ENCODE measurements around the gene STXBP2.
A peak's percentile ranks its signal among the peaks of the same experiment; 100 is the strongest.

Gene STXBP2

GRCh38 chr19:7646426-7646700, 9.5 kb downstream of the STXBP2 start:
- peak overlapping the region; percentile 74 for H2AK5ac ChIP-seq (ENCODE audit: low read depth, low read length)
- H3K14ac ChIP-seq (ENCODE audit: low read length) = no peak overlapping the region
- H4K91ac ChIP-seq (ENCODE audit: low read depth, low read length, poor library complexity) = no peak overlapping the region
- H3K4me2 ChIP-seq (ENCODE audit: insufficient read depth, low read length, poor library complexity, severe bottlenecking) = no peak overlapping the region
- no peak overlapping the region for H2BK15ac ChIP-seq (ENCODE audit: low read length)
- no peak overlapping the region for H3K4ac ChIP-seq (ENCODE audit: low read length)
- no peak overlapping the region for H2BK5ac ChIP-seq (ENCODE audit: low read length)
- peaks cover 0 to 22% (median 4%) of the 10 kb centered on the region in 3 experiments for H3K27me3 ChIP-seq (ENCODE audit: control insufficient read depth in 3 of 3, insufficient read depth in 3 of 3, low read depth in 1 of 3, low read length in 3 of 3)
- no peak overlapping the region for H2BK12ac ChIP-seq (ENCODE audit: low read length)
- no peak overlapping the region for H2AFZ ChIP-seq (ENCODE audit: low read length)
- H4K8ac ChIP-seq (ENCODE audit: low read depth, low read length) = no peak overlapping the region
- WGBS, 2 donors (ENCODE audit: extremely low coverage in 2 of 2, insufficient read length in 2 of 2, insufficient replicate concordance in 1 of 2) = no CpG with 5 or more reads among the region's 8 CpGs
- H3K79me1 ChIP-seq (ENCODE audit: low read depth, low read length) = peaks cover 2% of the 10 kb centered on the region
- no peaks in the 10 kb centered on the region for H3K4me1 ChIP-seq (ENCODE audit: control insufficient read depth in 2 of 2, insufficient read depth in 1 of 2, low read depth in 1 of 2, low read length in 2 of 2)
- DNase-seq (ENCODE audit: low spot score) = no peak
- H3K23ac ChIP-seq (ENCODE audit: low read depth, low read length, poor library complexity) = no peak overlapping the region
- no peaks in the 10 kb centered on the region for H3K36me3 ChIP-seq (replicated peaks in 1 of 2; ENCODE audit: control insufficient read depth in 2 of 2, insufficient read depth in 2 of 2, low read length in 2 of 2)
- H2BK120ac ChIP-seq (ENCODE audit: low read depth, low read length) = no peak overlapping the region
- no peak overlapping the region for H3K18ac ChIP-seq (ENCODE audit: low read length)
- no peaks in the 10 kb centered on the region for H3K9me3 ChIP-seq (replicated peaks in 1 of 2; ENCODE audit: control insufficient read depth in 2 of 2, insufficient read depth in 1 of 2, low read depth in 1 of 2, low read length in 2 of 2)
- H3K4me3 ChIP-seq (ENCODE audit: low read length in 2 of 2) = no peak overlapping the region
- H3K9ac ChIP-seq (ENCODE audit: low read depth, low read length, poor library complexity) = no peak overlapping the region
- no peak overlapping the region for H3K27ac ChIP-seq (replicated peaks; ENCODE audit: low read length)

GRCh38 chr19:7647156-7647555, 10.2 kb downstream of the STXBP2 start:
- no peak overlapping the region for H3K4me2 ChIP-seq (ENCODE audit: insufficient read depth, low read length, poor library complexity, severe bottlenecking)
- H3K14ac ChIP-seq (ENCODE audit: low read length) = no peak overlapping the region
- H3K79me1 ChIP-seq (ENCODE audit: low read depth, low read length) = peaks cover 2% of the 10 kb centered on the region
- DNase-seq (ENCODE audit: low spot score) = no peak
- H4K91ac ChIP-seq (ENCODE audit: low read depth, low read length, poor library complexity) = no peak overlapping the region
- no CpG with 5 or more reads among the region's 26 CpGs for WGBS, 2 donors (ENCODE audit: extremely low coverage in 2 of 2, insufficient read length in 2 of 2, insufficient replicate concordance in 1 of 2)
- H3K4me3 ChIP-seq (ENCODE audit: low read length in 2 of 2) = no peak overlapping the region
- no peak overlapping the region for H2BK120ac ChIP-seq (ENCODE audit: low read depth, low read length)
- no peak overlapping the region for H3K23ac ChIP-seq (ENCODE audit: low read depth, low read length, poor library complexity)
- H3K4me1 ChIP-seq (ENCODE audit: control insufficient read depth in 2 of 2, insufficient read depth in 1 of 2, low read depth in 1 of 2, low read length in 2 of 2) = peaks cover 0 to under 1% of the 10 kb centered on the region in 2 donors
- no peak overlapping the region for H3K9ac ChIP-seq (ENCODE audit: low read depth, low read length, poor library complexity)
- no peak overlapping the region for H2BK5ac ChIP-seq (ENCODE audit: low read length)
- no peak overlapping the region for H3K4ac ChIP-seq (ENCODE audit: low read length)
- H3K36me3 ChIP-seq (replicated peaks in 1 of 2; ENCODE audit: control insufficient read depth in 2 of 2, insufficient read depth in 2 of 2, low read length in 2 of 2) = no peaks in the 10 kb centered on the region
- H2BK15ac ChIP-seq (ENCODE audit: low read length) = no peak overlapping the region
- H3K9me3 ChIP-seq (replicated peaks in 1 of 2; ENCODE audit: control insufficient read depth in 2 of 2, insufficient read depth in 1 of 2, low read depth in 1 of 2, low read length in 2 of 2) = no peaks in the 10 kb centered on the region
- no peak overlapping the region for H2AFZ ChIP-seq (ENCODE audit: low read length)
- H4K8ac ChIP-seq (ENCODE audit: low read depth, low read length) = no peak overlapping the region
- H3K18ac ChIP-seq (ENCODE audit: low read length) = no peak overlapping the region
- no peak overlapping the region for H3K27ac ChIP-seq (replicated peaks; ENCODE audit: low read length)
- no peak overlapping the region for H2BK12ac ChIP-seq (ENCODE audit: low read length)
- H2AK5ac ChIP-seq (ENCODE audit: low read depth, low read length) = no peak overlapping the region
- H3K27me3 ChIP-seq (ENCODE audit: control insufficient read depth in 3 of 3, insufficient read depth in 3 of 3, low read depth in 1 of 3, low read length in 3 of 3) = peaks cover 0 to 22% (median 5%) of the 10 kb centered on the region in 3 experiments

- H2BK15ac ChIP-seq (ENCODE audit: low read length) = no peak overlapping the region
- no peak overlapping the region for H2BK12ac ChIP-seq (ENCODE audit: low read length)
- H4K91ac ChIP-seq (ENCODE audit: low read depth, low read length, poor library complexity) = no peak overlapping the region
- H2AFZ ChIP-seq (ENCODE audit: low read length) = no peak overlapping the region
- H3K4me3 ChIP-seq (ENCODE audit: low read length in 2 of 2) = no peak overlapping the region
- H2AK5ac ChIP-seq (ENCODE audit: low read depth, low read length) = no peak overlapping the region
- H3K18ac ChIP-seq (ENCODE audit: low read length) = no peak overlapping the region
- peaks cover 2 to 3% of the 10 kb centered on the region in 2 donors for H3K4me1 ChIP-seq (ENCODE audit: control insufficient read depth in 2 of 2, insufficient read depth in 1 of 2, low read depth in 1 of 2, low read length in 2 of 2)
- no peak overlapping the region for H3K23ac ChIP-seq (ENCODE audit: low read depth, low read length, poor library complexity)
- peaks cover 2% of the 10 kb centered on the region for H3K79me1 ChIP-seq (ENCODE audit: low read depth, low read length)
- no peak for DNase-seq (ENCODE audit: low spot score)
- H3K4me2 ChIP-seq (ENCODE audit: insufficient read depth, low read length, poor library complexity, severe bottlenecking) = no peak overlapping the region
- no peak overlapping the region for H2BK5ac ChIP-seq (ENCODE audit: low read length)
- no peak overlapping the region for H2BK120ac ChIP-seq (ENCODE audit: low read depth, low read length)
- H3K27me3 ChIP-seq (ENCODE audit: control insufficient read depth in 3 of 3, insufficient read depth in 3 of 3, low read depth in 1 of 3, low read length in 3 of 3) = peaks cover 0 to 26% (median 5%) of the 10 kb centered on the region in 3 experiments
- H3K14ac ChIP-seq (ENCODE audit: low read length) = no peak overlapping the region
- H3K9ac ChIP-seq (ENCODE audit: low read depth, low read length, poor library complexity) = no peak overlapping the region
- no peaks in the 10 kb centered on the region for H3K9me3 ChIP-seq (replicated peaks in 1 of 2; ENCODE audit: control insufficient read depth in 2 of 2, insufficient read depth in 1 of 2, low read depth in 1 of 2, low read length in 2 of 2)
- no CpG with 5 or more reads among the region's 15 CpGs for WGBS, 2 donors (ENCODE audit: extremely low coverage in 2 of 2, insufficient read length in 2 of 2, insufficient replicate concordance in 1 of 2)
- H3K36me3 ChIP-seq (replicated peaks in 1 of 2; ENCODE audit: control insufficient read depth in 2 of 2, insufficient read depth in 2 of 2, low read length in 2 of 2) = no peaks in the 10 kb centered on the region
- H3K4ac ChIP-seq (ENCODE audit: low read length) = no peak overlapping the region
- no peak overlapping the region for H3K27ac ChIP-seq (replicated peaks; ENCODE audit: low read length)
- no peak overlapping the region for H4K8ac ChIP-seq (ENCODE audit: low read depth, low read length)
Observed at GRCh38 chr19:7648265-7649014, 11.5 kb downstream of the STXBP2 start.

- H2BK5ac ChIP-seq (ENCODE audit: low read length) = no peak overlapping the region
- H3K14ac ChIP-seq (ENCODE audit: low read length) = no peak overlapping the region
- no peak overlapping the region for H4K8ac ChIP-seq (ENCODE audit: low read depth, low read length)
- H3K4me2 ChIP-seq (ENCODE audit: insufficient read depth, low read length, poor library complexity, severe bottlenecking) = no peak overlapping the region
- no peak overlapping the region for H2BK120ac ChIP-seq (ENCODE audit: low read depth, low read length)
- H3K27ac ChIP-seq (replicated peaks; ENCODE audit: low read length) = no peak overlapping the region
- H3K4ac ChIP-seq (ENCODE audit: low read length) = no peak overlapping the region
- no peak overlapping the region for H2BK15ac ChIP-seq (ENCODE audit: low read length)
- no peak overlapping the region for H3K4me3 ChIP-seq (ENCODE audit: low read length in 2 of 2)
- no peak for DNase-seq (ENCODE audit: low spot score)
- no peak overlapping the region for H4K91ac ChIP-seq (ENCODE audit: low read depth, low read length, poor library complexity)
- H2AFZ ChIP-seq (ENCODE audit: low read length) = no peak overlapping the region
- H3K23ac ChIP-seq (ENCODE audit: low read depth, low read length, poor library complexity) = no peak overlapping the region
- peak overlapping the region; percentile 54 for H2AK5ac ChIP-seq (ENCODE audit: low read depth, low read length)
- no peaks in the 10 kb centered on the region for H3K36me3 ChIP-seq (replicated peaks in 1 of 2; ENCODE audit: control insufficient read depth in 2 of 2, insufficient read depth in 2 of 2, low read length in 2 of 2)
- peaks cover under 1% of the 10 kb centered on the region for H3K79me1 ChIP-seq (ENCODE audit: low read depth, low read length)
- H3K9ac ChIP-seq (ENCODE audit: low read depth, low read length, poor library complexity) = no peak overlapping the region
- H3K18ac ChIP-seq (ENCODE audit: low read length) = no peak overlapping the region
- H3K27me3 ChIP-seq (ENCODE audit: control insufficient read depth in 3 of 3, insufficient read depth in 3 of 3, low read depth in 1 of 3, low read length in 3 of 3) = peaks cover 0 to 26% (median 5%) of the 10 kb centered on the region in 3 experiments
- peaks cover 2 to 3% of the 10 kb centered on the region in 2 donors for H3K4me1 ChIP-seq (ENCODE audit: control insufficient read depth in 2 of 2, insufficient read depth in 1 of 2, low read depth in 1 of 2, low read length in 2 of 2)
- H3K9me3 ChIP-seq (replicated peaks in 1 of 2; ENCODE audit: control insufficient read depth in 2 of 2, insufficient read depth in 1 of 2, low read depth in 1 of 2, low read length in 2 of 2) = no peaks in the 10 kb centered on the region
- WGBS, 2 donors (ENCODE audit: extremely low coverage in 2 of 2, insufficient read length in 2 of 2, insufficient replicate concordance in 1 of 2) = no CpG with 5 or more reads among the region's 2 CpGs
- H2BK12ac ChIP-seq (ENCODE audit: low read length) = no peak overlapping the region
Observed at GRCh38 chr19:7650148-7650547, 13.2 kb downstream of the STXBP2 start.
